22Rv1 (cell line): Measurements from ENCODE around the gene GPI.
"Not testable (repeated sequence)": the region's sequence is repeated elsewhere in the genome, so short reads cannot be mapped to it uniquely, and the experiment has no call there.

ENCODE experiments used
- H3K27ac ChIP-seq: fragments of 450-650 bp; 2 replicates; pipeline ENCODE4 v1.5.1; 2017
- CTCF ChIP-seq: fragments of 450-650 bp; IDR thresholded peaks from 2 replicates; pipeline ENCODE4 v1.5.1; 2017; ENCODE audit warnings: mild to moderate bottlenecking
- ZFX ChIP-seq: fragments of 450-650 bp; IDR thresholded peaks from 2 replicates; pipeline ENCODE4 v1.6.1; 2017; ENCODE audit warnings: antibody characterized with exemption, borderline replicate concordance

The GPI gene

GRCh38 chr19:34330116-34330515, 34.9 kb upstream of the GPI start:
- H3K27ac ChIP-seq, result no peak overlapping the region
- TF ChIP-seq ZFX, result no peak
- no peak for TF ChIP-seq CTCF

- not testable (repeated sequence) for H3K27ac ChIP-seq
Observed at GRCh38 chr19:34330596-34330995, 34.4 kb upstream of the GPI start.

- not testable (repeated sequence) for H3K27ac ChIP-seq
Observed at GRCh38 chr19:34331596-34331995, 33.4 kb upstream of the GPI start.

- H3K27ac ChIP-seq, result no peak overlapping the region
Observed at GRCh38 chr19:34332027-34332760, 32.8 kb upstream of the GPI start.

GRCh38 chr19:34335914-34336313, 29.1 kb upstream of the GPI start:
- TF ChIP-seq CTCF, result no peak
- TF ChIP-seq ZFX, result no peak
- no peak overlapping the region for H3K27ac ChIP-seq

More at GRCh38 chr19:34332027-34332760, 32.8 kb upstream of the GPI start:
- no peak for TF ChIP-seq ZFX
- TF ChIP-seq CTCF, result no peak

- TF ChIP-seq ZFX (no peak), CTCF (peak; percentile 83)
- H3K27ac ChIP-seq, result no peak overlapping the region
Observed at GRCh38 chr19:34336781-34337271, 28.2 kb upstream of the GPI start.

- TF ChIP-seq ZFX (no peak), CTCF (no peak)
- no peak overlapping the region for H3K27ac ChIP-seq
Observed at GRCh38 chr19:34337739-34338138, 27.3 kb upstream of the GPI start.

- no peak overlapping the region for H3K27ac ChIP-seq
- TF ChIP-seq CTCF (no peak), ZFX (no peak)
Observed at GRCh38 chr19:34341935-34342680, 22.9 kb upstream of the GPI start.
